ENCODE results near the gene SYNJ2. TPM values are rescaled to one million over a fixed set of nuclear protein-coding genes. Genes with fewer than 3 reads are reported as not detected.

The SYNJ2 gene
- total RNA-seq, 2 donors from 2014 or later = 30.6 to 48.5 TPM

GRCh38 chr6:157978021-157978783, 3.5 kb upstream of the SYNJ2 start:
- DNase-seq (ENCODE audit: low spot score) (no peak), ATAC-seq (ENCODE audit: insufficient number of reproducible peaks, low FRiP score, low read depth) (no peak)

GRCh38 chr6:157980288-157981131, 1.2 kb upstream of the SYNJ2 start:
- Histone ChIP-seq H3K27ac (peak overlapping the region; percentile 54 to 73), H3K4me3 (peak overlapping the region; percentile 82), H3K36me3 (no peaks in the 10 kb centered on the region), H3K9me3 (no peaks in the 10 kb centered on the region), H3K4me1 (ENCODE audit: control insufficient read depth in 1 of 2, low read depth in 2 of 2) (peaks cover 13 to 39% of the 10 kb centered on the region in 2 donors), H3K27me3 (replicated peaks; ENCODE audit: insufficient read depth) (no peaks in the 10 kb centered on the region)
- DNase-seq (ENCODE audit: low spot score) = no peak
- no peak for ATAC-seq (ENCODE audit: insufficient number of reproducible peaks, low FRiP score, low read depth)
- no peak for TF ChIP-seq CTCF (IDR thresholded peaks at IDR 0.05)

More at GRCh38 chr6:157978021-157978783, 3.5 kb upstream of the SYNJ2 start:
- Histone ChIP-seq H3K9me3 (no peaks in the 10 kb centered on the region), H3K27ac (no peak overlapping the region), H3K4me3 (no peak overlapping the region), H3K4me1 (ENCODE audit: control insufficient read depth in 1 of 2, low read depth in 2 of 2) (peaks cover 2 to 16% of the 10 kb centered on the region in 2 donors), H3K36me3 (no peaks in the 10 kb centered on the region), H3K27me3 (replicated peaks; ENCODE audit: insufficient read depth) (no peaks in the 10 kb centered on the region)
- TF ChIP-seq CTCF (IDR thresholded peaks at IDR 0.05) = no peak

DNA sequence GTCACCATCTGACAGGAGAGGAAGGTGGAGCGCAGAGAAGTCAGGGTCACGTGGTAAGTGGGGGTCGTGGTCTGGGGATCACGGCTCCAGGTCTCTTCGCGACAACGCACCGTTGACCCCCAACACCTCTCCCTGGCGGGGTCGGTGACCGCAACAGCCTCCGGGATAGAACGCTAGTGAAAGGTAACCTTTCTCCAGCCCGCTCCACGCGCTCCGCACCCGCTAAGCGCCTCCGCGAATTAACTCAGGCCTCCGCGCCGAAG, 600 bp upstream of the SYNJ2 start:
- DNase-seq (ENCODE audit: low spot score) = no peak
- Histone ChIP-seq H3K27ac (peak overlapping the region; percentile 54 to 73), H3K4me3 (peak overlapping the region; percentile 82), H3K4me1 (ENCODE audit: control insufficient read depth in 1 of 2, low read depth in 2 of 2) (peaks cover 13 to 45% of the 10 kb centered on the region in 2 donors), H3K36me3 (no peaks in the 10 kb centered on the region), H3K27me3 (replicated peaks; ENCODE audit: insufficient read depth) (no peaks in the 10 kb centered on the region), H3K9me3 (no peaks in the 10 kb centered on the region)
- ATAC-seq (ENCODE audit: insufficient number of reproducible peaks, low FRiP score, low read depth) = no peak
- TF ChIP-seq CTCF (IDR thresholded peaks at IDR 0.05) = no peak

DNA sequence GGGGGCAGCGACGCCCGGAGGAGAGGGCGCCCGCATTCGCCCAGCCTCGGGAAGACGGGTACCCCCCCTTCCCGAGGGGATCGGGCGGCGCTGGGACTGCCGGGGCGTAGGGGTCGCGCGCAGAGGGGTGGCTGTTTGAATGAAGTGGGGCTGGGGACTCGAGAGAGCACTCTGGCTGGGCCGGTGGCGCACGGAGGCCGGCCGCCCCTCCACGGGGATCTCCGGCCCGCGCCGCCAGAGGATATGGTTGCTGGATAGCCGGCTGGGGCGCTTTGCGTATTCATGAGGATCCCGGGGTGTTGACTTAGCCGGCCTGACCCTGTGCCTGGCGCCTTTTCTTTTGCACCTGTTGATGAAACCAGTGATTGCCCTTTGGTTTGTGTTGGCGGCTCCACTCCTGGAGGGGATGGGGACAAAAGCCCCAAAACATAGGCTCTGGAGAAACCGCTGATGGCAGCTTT, 469 bp downstream of the SYNJ2 start:
- TF ChIP-seq CTCF (IDR thresholded peaks at IDR 0.05) = no peak
- peaks cover 13 to 45% of the 10 kb centered on the region in 2 donors for H3K4me1 ChIP-seq (ENCODE audit: control insufficient read depth in 1 of 2, low read depth in 2 of 2)
- no peaks in the 10 kb centered on the region for H3K36me3 ChIP-seq
- H3K4me3 ChIP-seq = peak overlapping the region; percentile 82
- ATAC-seq (ENCODE audit: insufficient number of reproducible peaks, low FRiP score, low read depth) (no peak), DNase-seq (ENCODE audit: low spot score) (no peak)
- H3K27ac ChIP-seq = peak overlapping the region; percentile 54 to 73
- H3K9me3 ChIP-seq = no peaks in the 10 kb centered on the region
- no peaks in the 10 kb centered on the region for H3K27me3 ChIP-seq (replicated peaks; ENCODE audit: insufficient read depth)
